Activated T-helper 17 cell treated with anti-CD3 and anti-CD28 coated beads, Interleukin-2, amount 50 U/mL, for 72 hours (primary cell): Measurements from ENCODE around the gene COL18A1. TPM values are rescaled to one million over a fixed set of nuclear protein-coding genes. Genes with fewer than 3 reads are reported as not detected.

ENCODE experiments used
- ATAC-seq: fragments of 150-1000 bp; cut with Tn5 transposase; replicated peaks from 2 replicates; pipeline ENCODE4 v1.10.0; 2021; ENCODE audit warnings: mild to moderate bottlenecking, moderate library complexity
- H3K27ac Mint-ChIP-seq: one replicate; pipeline ENCODE4 v1.8.0; 2022; ENCODE audit warnings: mixed read lengths
- H3K27me3 Mint-ChIP-seq: one replicate; pipeline ENCODE4 v1.8.0; 2022; ENCODE audit warnings: mixed read lengths
- H3K36me3 Mint-ChIP-seq: one replicate; pipeline ENCODE4 v1.8.0; 2022; ENCODE audit warnings: low read depth, mild to moderate bottlenecking, mixed read lengths
- H3K4me1 Mint-ChIP-seq: one replicate; pipeline ENCODE4 v1.8.0; 2022; ENCODE audit warnings: mixed read lengths
- H3K4me3 Mint-ChIP-seq: one replicate; pipeline ENCODE4 v1.8.0; 2022; ENCODE audit warnings: mild to moderate bottlenecking, mixed read lengths
- H3K9me3 Mint-ChIP-seq: one replicate; pipeline ENCODE4 v1.8.0; 2022; ENCODE audit warnings: mixed read lengths
- total RNA-seq, 2 donors: library from RNA; stranded (reverse); gene quantifications; one replicate each; pipeline ENCODE4 v1.2.3, GENCODE V29; 2022

The COL18A1 gene
- total RNA-seq, 2 donors from 2014 or later = 3.2 to 3.9 TPM

DNA sequence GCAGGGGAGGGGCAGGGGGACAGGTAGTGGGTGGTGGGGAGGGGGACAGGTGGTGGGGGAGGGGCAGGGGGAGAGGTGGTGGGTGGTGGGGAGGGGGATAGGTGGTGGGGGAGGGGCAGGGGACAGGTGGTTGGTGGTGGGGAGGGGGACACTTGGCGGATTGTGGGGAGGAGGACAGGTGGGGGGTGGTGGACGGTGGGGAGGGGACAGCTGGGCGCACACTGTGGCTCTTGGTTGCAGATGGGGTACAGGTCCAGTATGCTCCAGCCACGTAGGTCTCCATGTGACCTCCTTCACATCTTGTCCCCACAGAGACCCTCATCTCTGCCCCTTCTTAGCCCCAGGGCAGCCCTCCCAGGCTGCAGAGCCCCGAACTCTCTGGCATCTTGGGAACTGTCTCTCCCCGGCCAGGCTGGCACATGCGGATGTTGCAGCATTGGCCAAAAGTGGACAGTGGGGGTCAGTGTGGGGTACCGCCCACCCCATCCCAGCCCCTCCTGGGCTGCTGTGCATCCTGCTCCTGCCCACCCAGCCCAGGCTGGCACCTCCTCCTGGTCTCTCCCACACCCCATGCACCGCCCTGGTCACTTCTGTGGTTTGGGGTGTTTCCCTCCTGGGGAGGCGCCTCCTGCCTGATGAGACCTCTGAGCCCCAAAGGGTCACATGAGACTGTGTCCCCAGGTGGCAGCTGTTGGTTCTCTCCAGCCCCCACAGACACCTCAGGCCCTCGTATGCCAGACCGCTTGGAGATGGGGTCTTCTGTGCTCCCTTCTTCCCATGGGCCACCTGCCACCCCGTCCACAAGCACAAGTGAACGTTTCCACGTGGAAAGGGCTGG, 144.9 kb downstream of the COL18A1 start:
- H3K9me3 Mint-ChIP-seq = no peaks in the 10 kb centered on the region
- ATAC-seq = no peak
- peaks cover 5% of the 10 kb centered on the region for H3K36me3 Mint-ChIP-seq
- H3K4me3 Mint-ChIP-seq = peak overlapping the region; percentile 80
- H3K27ac Mint-ChIP-seq = peak overlapping the region; percentile 98
- H3K27me3 Mint-ChIP-seq = no peaks in the 10 kb centered on the region
- H3K4me1 Mint-ChIP-seq = peaks cover 31% of the 10 kb centered on the region

- Mint-ChIP-seq H3K4me3 (peak overlapping the region; percentile 80), H3K27ac (peak overlapping the region; percentile 98), H3K4me1 (peaks cover 32% of the 10 kb centered on the region), H3K36me3 (peaks cover 6% of the 10 kb centered on the region), H3K27me3 (no peaks in the 10 kb centered on the region), H3K9me3 (no peaks in the 10 kb centered on the region)
- ATAC-seq = peak; percentile 58
Observed at GRCh38 chr21:45550522-45551210, 145.7 kb downstream of the COL18A1 start.

GRCh38 chr21:45551316-45551715, 146.4 kb downstream of the COL18A1 start:
- peaks cover 32% of the 10 kb centered on the region for H3K4me1 Mint-ChIP-seq
- peak overlapping the region; percentile 98 for H3K27ac Mint-ChIP-seq
- H3K4me3 Mint-ChIP-seq = peak overlapping the region; percentile 80
- ATAC-seq = peak; percentile 80
- peaks cover 6% of the 10 kb centered on the region for H3K36me3 Mint-ChIP-seq
- H3K27me3 Mint-ChIP-seq = no peaks in the 10 kb centered on the region
- no peaks in the 10 kb centered on the region for H3K9me3 Mint-ChIP-seq

GRCh38 chr21:45551783-45552695, 147.1 kb downstream of the COL18A1 start:
- no peaks in the 10 kb centered on the region for H3K27me3 Mint-ChIP-seq
- peaks cover 6% of the 10 kb centered on the region for H3K36me3 Mint-ChIP-seq
- H3K4me3 Mint-ChIP-seq = peak overlapping the region; percentile 80
- H3K4me1 Mint-ChIP-seq = peaks cover 32% of the 10 kb centered on the region
- no peaks in the 10 kb centered on the region for H3K9me3 Mint-ChIP-seq
- ATAC-seq = peak; percentile 4
- H3K27ac Mint-ChIP-seq = peak overlapping the region; percentile 98

- Mint-ChIP-seq H3K27ac (no peak overlapping the region), H3K27me3 (no peaks in the 10 kb centered on the region), H3K4me1 (peaks cover 32% of the 10 kb centered on the region), H3K36me3 (peaks cover 6% of the 10 kb centered on the region), H3K4me3 (peak overlapping the region; percentile 39), H3K9me3 (no peaks in the 10 kb centered on the region)
- no peak for ATAC-seq
Observed at GRCh38 chr21:45552696-45553391, 147.9 kb downstream of the COL18A1 start.

- H3K9me3 Mint-ChIP-seq = no peaks in the 10 kb centered on the region
- peak overlapping the region; percentile 88 for H3K4me3 Mint-ChIP-seq
- ATAC-seq = peak; percentile 62
- peaks cover 26% of the 10 kb centered on the region for H3K4me1 Mint-ChIP-seq
- H3K27ac Mint-ChIP-seq = peak overlapping the region; percentile 96
- H3K27me3 Mint-ChIP-seq = no peaks in the 10 kb centered on the region
- peaks cover 6% of the 10 kb centered on the region for H3K36me3 Mint-ChIP-seq
Observed at GRCh38 chr21:45554477-45555175, 149.7 kb downstream of the COL18A1 start.

GRCh38 chr21:45555251-45555556, 150.2 kb downstream of the COL18A1 start:
- no peaks in the 10 kb centered on the region for H3K27me3 Mint-ChIP-seq

GRCh38 chr21:45555557-45556301, 150.8 kb downstream of the COL18A1 start:
- Mint-ChIP-seq H3K27me3 (peaks cover 5% of the 10 kb centered on the region), H3K4me3 (no peak overlapping the region), H3K4me1 (peaks cover 19% of the 10 kb centered on the region), H3K27ac (no peak overlapping the region), H3K9me3 (no peaks in the 10 kb centered on the region), H3K36me3 (peaks cover 6% of the 10 kb centered on the region)
- ATAC-seq = peak; percentile 21

More at GRCh38 chr21:45555251-45555556, 150.2 kb downstream of the COL18A1 start:
- Mint-ChIP-seq H3K36me3 (peaks cover 6% of the 10 kb centered on the region), H3K9me3 (no peaks in the 10 kb centered on the region), H3K4me1 (peaks cover 24% of the 10 kb centered on the region), H3K27ac (no peak overlapping the region), H3K4me3 (no peak overlapping the region)
- no peak for ATAC-seq

- peaks cover 6% of the 10 kb centered on the region for H3K36me3 Mint-ChIP-seq
- ATAC-seq = no peak
Observed at GRCh38 chr21:45556302-45556644, 151.3 kb downstream of the COL18A1 start.

GRCh38 chr21:45556645-45557615, 152.0 kb downstream of the COL18A1 start:
- Mint-ChIP-seq H3K27ac (no peak overlapping the region), H3K36me3 (peaks cover 6% of the 10 kb centered on the region), H3K9me3 (no peaks in the 10 kb centered on the region), H3K27me3 (peaks cover 8% of the 10 kb centered on the region), H3K4me1 (peaks cover 7% of the 10 kb centered on the region), H3K4me3 (no peak overlapping the region)
- ATAC-seq = no peak

More at GRCh38 chr21:45556302-45556644, 151.3 kb downstream of the COL18A1 start:
- no peaks in the 10 kb centered on the region for H3K9me3 Mint-ChIP-seq
- H3K27me3 Mint-ChIP-seq = peaks cover 8% of the 10 kb centered on the region
- H3K4me1 Mint-ChIP-seq = peaks cover 13% of the 10 kb centered on the region
- no peak overlapping the region for H3K27ac Mint-ChIP-seq
- H3K4me3 Mint-ChIP-seq = no peak overlapping the region

GRCh38 chr21:45557616-45558043, 152.7 kb downstream of the COL18A1 start:
- peaks cover 6% of the 10 kb centered on the region for H3K4me1 Mint-ChIP-seq
- no peaks in the 10 kb centered on the region for H3K9me3 Mint-ChIP-seq
- no peak overlapping the region for H3K27ac Mint-ChIP-seq
- H3K36me3 Mint-ChIP-seq = peaks cover 6% of the 10 kb centered on the region
- H3K4me3 Mint-ChIP-seq = no peak overlapping the region
- ATAC-seq = no peak
- H3K27me3 Mint-ChIP-seq = peaks cover 13% of the 10 kb centered on the region
